ENCODE data around the gene PTPRN2.

The PTPRN2 gene

DNA sequence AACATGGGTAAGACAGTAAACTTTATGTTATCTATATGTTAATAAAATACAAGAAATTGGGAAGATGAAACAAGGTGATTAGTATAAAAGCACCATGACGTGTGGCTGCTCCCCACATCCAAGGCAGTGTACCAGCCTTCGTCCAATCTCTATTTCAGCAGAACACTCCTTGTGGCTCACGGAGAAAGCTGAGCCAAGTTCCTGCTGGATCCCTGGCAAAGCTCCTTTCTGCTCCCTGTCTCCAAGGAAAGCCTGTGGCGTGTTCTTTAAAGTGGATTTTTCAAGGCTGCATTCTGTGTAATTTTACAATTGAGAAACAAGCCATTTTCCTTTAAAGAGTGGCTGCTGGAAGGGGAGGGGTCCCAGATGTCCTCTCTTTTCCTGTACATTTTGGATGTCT lies 467.3 kb downstream of the PTPRN2 start:
- DNase-seq: no peak

DNA sequence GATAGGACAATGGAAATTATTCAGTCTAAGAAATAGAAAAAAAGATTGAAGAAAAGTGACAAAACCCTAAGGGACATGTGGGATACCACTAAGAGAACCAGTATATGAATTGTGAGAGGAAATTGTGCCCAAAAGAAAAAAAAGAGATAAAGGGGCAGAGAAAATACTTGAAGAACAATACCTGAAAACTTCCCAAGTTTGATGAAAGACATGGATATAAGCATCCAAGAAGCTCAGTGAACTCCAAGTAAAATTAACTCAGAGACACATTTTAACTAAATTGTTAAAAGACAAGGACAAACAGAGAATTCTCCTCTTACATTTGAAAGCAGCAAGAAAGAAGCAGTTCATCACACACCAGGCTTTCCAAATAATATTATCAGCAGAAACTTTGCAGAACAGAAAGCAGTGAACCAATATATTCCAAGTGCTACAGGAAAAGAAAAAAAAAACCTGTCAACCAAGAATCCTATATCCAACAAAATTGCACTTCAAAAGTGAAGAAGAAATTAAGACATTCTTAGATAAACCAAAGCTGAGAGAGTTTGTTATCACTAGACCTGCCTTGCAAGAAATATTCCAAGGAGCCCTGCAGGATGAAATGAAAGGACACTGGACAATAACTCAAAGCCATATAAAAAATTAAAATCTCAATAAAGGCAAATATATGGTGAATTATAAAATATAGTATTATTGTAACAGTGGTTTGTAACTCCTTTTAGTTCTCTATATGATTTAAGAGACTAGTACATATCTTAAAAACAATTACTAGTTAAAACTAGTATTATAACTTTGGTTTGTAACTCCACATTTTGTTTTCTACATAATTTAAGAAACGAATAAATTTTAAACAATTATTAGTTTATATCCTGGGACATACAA lies 470.0 kb downstream of the PTPRN2 start:
- DNase-seq: no peak

DNA sequence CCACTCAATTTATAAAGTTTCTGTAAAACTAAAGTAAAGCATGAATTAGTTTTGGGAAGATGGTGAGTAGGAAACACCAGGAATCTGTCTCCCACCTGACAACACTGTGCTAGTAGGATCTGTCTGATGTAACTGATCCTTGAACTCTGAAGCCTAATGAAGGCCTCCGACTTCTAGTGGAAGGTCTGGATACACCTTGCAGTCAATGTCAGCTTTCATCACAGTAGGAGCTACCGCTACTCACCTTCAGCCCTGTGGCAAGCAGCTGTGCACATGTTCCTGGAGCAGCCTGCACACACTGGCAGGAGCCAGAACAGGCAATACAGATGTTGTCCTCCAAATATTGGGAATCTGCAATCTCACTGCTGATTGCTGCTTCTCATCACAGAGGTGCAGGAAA lies 471.4 kb downstream of the PTPRN2 start:
- DNase-seq: no peak

DNA sequence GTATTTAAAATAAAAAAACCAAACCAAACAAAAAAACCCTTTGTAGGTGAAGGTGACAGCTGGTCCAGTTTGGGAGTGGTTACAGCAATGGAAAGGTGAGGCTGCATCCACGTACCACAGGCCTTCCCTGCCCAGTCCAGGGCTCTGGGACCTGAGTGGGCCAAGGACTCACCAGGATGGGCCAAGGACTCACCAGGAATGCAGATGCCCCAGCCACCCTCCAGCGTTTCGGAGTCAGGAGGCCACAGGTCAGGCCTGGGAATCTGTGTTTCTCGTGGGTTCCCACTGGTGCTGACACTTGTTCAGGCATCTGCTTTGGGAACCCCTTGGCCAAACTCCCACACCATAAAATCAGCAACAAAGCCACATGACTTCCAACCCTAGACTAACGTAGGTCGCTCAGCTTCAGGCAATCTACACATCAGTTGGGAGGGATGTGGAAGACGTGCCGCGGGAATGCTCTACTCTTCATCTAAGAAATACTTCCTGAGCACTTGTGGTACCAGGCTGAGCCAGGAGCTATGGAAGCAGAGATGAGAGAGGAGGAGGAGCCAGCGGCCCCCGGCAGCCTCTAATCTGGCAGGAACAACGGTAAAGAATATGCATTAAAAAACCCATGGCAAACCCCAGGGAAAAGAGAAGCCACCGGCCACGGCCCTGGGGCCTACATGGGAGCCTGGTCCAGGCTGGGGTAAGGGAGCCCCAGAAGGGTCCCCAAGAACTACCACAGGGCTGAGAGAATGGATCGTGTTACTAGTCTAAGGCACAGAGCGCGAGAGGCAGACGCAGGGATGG lies 473.4 kb downstream of the PTPRN2 start:
- DNase-seq: no peak

DNA sequence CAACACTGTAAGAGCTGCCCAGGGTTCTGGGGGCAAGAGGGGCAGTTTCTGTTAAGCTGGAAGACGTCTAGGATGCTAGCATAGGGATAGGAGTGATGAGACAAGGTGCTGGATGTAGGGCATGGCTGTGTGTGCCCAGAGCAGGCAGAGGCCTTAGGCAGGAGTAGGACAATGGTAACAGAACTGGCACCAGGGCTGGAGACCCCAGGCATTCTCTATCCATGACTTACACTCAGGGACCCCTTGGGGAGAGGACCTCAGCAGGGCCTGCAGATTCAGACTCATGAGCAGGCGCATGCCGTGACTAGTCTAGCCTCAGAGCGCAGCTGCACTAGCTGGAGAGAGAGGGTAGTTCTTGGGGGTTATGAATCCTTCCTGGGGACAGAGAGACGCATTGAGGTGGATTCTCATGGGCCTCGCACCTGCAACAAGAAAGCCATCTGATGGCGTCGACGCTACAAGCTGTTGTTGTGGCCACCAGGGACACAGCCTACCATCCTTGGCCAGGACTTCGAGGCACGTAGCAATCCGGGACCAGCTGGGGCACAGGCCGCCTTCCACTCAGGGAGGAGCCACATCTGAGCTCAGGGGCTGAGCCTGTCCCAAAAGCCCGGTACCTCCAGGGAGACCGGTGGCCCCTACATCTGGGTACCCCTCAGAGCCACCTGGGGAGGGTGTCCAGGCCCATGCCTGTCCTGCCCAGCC lies 474.1 kb downstream of the PTPRN2 start:
- DNase-seq: no peak

DNA sequence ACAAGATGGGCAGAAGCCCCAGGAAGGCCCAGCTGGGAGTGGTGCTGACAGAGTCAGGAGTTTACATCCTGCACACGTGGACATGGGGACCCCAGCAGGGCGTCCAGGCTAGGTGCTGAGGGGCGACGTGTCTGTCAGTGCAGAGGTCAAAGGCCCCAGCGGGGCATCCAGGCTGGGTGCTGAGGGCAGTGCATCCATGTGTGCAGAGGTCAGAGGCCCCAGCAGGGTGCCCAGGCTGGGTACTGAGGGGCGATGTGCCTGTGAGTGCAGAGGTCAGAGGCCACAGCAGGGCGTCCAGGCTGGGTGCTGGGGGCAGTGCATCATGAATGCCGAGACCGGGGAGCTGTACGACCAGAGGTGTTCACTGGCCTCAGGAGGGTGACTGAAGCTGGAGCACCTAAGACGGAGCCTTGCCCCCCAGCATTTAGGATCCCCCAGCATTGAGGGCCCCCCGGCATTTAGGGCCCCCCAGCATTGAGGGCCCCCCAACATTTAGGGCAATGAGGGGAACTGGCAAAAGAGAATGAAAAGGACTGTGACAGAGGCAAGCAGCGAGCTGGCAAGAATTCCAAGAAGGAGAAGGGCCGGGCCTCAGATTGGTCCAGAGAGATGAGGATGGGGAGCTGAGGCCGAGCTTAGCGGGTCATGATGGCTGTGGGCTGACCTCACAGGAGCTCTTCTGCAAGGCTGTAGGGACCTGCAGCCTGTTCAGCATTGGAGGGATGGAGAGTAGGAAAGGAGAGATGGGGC lies 474.9 kb downstream of the PTPRN2 start:
- no peak for DNase-seq

DNA sequence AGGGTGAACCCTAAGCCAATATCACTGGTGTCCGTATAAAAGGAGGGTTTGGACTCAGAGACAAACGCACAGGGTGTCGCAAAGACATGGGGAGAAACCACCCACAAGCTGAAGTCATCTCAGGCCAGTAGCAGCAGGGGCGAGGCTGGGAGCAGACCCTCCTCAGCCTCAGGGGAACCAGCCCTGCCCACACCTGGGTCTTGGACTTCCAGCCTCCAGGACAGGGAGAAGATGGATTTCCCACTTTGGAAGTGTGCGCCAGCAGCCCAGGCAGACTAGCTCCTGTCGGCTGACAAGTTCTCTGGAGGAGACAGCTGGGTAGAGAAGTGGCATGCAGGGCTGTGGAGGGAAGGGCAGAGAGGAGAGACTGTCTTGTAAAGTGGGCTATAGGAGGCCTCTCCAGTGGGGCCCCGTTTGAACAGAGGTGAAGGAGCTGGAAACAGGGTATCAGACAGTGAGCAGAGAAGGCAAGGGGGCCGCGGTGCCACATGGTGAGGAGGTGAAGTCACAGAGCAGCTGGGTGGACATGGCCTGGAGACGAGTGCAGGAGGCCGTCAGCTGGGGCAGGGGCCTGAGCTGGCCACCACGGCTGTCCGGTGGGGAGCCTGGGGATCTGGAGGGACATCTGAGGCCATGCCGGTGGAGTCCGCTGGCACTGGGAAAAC lies 475.6 kb downstream of the PTPRN2 start:
- DNase-seq: no peak

DNA sequence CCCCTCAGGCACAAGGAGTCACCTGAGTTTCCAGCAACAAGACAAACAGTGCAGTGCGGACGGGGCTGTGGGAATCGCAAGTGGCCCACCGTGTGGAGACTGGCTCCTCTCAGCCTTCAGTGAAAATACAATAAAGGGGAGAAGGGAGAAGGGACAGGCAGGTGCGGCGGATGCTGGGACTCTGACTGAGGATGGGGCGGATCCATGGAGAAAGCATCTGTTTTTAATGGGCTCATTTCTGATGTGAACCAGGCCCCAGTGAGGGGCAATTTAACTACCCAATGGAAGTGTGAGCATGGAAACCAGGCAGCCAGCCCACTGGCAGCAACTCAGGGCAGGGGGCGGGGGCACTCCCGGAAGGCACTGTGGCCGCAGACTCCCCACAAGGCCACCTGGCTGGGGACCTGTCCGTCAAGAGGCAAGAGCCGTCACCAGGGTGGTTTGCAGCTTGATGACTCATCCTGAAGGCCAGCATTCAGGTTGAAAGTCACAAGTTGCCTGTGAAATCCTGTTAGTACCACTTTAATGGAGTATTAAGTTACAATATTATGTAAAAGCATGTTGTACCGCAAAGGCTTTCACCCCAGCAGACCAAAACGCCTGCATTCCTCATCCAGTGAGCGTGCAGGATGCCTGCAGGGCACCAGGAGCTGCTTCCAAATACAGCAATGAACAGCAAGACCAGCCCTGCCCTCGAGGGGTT lies 476.4 kb downstream of the PTPRN2 start:
- DNase-seq: no peak

DNA sequence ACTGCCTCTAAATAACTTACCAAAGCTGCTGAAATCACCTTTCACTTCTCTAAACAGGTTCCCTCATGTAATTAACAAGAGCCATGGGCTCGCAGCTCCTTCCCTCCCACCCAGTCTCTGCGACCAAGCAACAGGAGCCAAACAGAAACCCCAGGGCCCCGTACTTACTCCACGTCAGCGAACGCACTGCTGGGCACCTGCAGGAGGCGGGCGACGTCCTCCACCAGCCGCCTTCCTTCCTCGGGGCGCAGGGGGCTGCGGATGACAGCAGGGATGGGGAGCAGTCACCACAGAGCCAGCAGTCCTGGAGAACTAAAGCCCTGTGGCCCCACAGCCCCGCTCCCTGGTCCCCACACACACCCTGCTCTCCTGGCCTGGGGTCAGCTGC lies 477.0 kb downstream of the PTPRN2 start:
- no peak for DNase-seq

DNA sequence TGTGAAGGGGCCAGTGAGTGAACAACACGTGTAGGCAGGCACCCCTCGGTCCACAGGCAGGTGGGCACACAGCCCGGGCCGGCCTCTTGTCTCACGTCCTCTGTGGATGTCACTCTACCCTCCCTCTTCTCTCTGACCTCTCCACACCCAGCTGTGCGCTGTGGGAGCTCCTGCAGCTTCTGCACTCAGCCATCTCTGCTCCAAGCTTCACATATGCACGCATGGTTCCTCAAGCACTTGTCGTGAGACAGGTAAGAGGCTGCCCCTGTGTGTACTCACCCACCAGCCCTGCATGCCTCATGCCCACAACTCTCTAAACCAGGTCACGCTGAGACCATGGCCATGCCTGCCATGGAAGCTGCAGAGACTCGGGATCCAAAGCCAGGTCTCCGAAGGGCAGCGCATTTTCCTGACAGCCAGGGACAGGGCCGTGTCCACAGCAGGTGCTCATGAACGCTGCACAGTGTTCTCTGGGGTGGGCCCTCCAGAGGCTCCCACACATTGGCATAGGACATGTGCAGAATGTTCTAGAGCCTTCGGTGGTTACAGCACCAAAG lies 477.5 kb downstream of the PTPRN2 start:
- DNase-seq: no peak

DNA sequence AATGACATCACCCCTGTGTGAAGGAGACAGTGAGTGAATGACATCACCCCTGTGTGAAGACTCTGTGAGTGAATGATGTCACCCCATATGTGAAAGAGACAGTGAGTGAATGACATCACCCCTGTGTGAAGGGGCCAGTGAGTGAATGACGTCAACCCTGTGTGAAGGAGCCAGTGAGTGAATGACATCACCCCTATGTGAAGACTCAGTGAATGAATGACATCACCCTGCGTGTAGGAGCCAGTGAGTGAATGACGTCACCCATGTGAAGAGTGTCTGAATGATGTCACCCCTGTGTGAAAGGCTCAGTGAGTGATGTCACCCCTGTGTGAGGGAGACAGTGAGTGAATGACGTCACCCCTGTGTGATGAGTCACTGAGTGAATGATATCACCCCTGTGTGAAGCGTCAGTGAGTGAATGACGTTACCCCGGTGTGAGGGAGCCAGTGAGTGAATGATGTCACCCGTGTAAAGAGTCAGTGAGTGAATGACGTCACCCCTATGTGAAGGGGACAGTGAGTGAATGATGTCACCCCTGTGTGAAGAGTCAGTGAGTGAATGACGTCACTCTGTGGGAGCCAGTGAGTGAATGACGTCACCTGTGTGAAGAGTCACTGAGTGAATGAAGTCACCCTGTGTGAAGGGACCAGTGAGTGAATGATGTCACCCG lies 478.1 kb downstream of the PTPRN2 start:
- DNase-seq: no peak

DNA sequence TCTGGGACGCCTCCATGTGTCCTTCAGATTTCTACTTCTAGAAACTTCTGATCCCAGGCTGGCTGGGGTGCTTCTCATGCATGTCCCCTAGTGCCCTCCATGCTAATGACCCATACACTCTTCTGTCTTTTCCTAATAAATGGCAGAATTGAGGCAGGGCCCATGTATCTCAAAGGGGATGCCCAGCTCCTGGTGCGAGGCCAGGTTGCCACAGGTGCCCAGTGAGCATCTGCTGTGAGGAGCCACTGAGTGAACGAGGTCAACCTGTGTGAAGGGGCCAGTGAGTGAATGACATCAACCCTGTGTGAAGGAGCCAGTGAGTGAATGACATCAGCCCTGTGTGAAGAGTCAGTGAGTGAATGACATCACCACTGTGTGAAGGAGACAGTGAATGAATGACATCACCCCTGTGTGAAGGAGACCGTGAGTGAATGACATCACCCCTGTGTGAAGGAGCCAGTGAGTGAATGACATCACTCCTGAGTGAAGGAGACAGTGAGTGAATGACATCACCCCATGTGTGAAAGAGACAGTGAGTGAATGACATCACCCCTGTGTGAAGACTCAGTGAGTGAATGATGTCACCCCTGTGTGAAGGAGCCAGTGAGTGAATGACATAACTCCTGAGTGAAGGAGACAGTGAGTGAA lies 478.9 kb downstream of the PTPRN2 start:
- no peak for DNase-seq

DNA sequence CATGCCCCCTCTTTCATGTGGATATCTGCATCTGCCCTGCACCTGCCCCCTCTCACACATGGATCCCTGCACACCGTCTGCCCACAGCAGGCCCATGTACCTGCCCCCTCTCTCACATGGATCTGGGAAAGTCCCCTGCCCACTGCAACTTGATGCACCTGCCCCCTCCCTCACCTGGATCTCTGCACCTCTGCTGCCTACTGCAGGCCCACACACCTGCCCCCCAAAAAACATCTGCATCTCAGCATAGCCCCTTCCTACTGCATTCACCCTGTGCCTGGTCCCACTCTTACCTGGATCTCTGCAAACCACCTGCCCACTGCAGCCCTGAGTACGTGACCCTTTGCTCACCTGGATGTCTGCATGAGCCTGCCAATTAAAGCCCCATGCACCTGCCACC lies 479.8 kb downstream of the PTPRN2 start:
- no peak for DNase-seq

DNA sequence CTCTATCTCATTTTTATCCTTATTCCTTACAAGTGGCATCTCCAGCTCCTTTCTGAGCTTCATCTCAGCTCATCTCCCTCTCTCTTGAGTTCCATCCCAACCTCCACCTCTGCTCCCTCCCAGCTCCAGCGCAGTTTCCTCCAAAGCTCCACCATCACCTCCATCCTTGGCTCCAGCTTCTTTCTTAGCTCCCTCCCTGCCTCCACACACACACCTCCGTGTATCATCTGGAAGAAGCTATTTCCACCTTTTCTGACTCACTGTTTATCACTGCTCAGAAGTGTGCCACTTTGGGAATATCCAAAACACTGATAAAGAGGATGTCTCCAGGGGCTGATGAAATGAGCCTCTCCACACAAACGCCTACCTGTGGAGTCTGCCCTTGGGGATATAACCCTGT lies 481.4 kb downstream of the PTPRN2 start:
- no peak for DNase-seq

DNA sequence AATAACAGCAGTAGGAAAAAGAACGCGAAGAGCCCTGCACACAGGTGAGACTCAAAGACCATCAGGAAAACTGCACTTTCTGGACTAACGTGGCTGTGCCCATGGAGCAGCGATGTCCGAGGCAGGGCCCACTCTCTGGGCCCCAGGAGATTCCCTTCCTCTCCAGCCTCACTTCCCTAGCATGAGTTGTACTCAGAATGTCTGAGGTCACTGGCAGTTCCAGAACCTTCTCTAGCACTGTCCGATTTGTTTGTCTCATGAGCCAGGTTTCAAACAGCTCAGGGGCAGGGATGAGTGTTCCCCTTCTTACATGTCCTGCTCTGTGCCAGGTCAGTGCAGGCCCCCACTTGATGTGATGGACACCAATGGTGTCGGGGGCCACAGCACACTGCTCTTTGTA lies 484.2 kb downstream of the PTPRN2 start:
- DNase-seq: no peak

DNA sequence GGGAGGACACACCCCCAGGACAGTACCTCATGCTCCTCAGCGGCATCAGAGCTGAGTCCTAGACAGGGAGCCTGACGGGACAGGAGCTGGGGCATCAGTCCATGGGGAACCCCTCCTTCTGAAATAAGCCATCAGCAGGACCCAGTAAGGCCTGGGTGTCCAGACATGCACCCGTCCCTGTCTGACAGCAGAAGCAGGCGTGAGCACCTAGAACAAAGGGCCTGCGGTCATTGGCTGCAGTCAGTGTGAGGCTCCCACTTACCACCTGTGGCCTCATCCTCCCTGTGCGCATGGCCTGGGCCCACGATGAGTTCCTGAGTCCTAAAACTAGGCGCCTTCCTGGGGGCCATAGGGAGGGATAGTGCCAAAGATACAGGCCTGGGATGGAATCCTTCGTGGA lies 484.7 kb downstream of the PTPRN2 start:
- DNase-seq: no peak

DNA sequence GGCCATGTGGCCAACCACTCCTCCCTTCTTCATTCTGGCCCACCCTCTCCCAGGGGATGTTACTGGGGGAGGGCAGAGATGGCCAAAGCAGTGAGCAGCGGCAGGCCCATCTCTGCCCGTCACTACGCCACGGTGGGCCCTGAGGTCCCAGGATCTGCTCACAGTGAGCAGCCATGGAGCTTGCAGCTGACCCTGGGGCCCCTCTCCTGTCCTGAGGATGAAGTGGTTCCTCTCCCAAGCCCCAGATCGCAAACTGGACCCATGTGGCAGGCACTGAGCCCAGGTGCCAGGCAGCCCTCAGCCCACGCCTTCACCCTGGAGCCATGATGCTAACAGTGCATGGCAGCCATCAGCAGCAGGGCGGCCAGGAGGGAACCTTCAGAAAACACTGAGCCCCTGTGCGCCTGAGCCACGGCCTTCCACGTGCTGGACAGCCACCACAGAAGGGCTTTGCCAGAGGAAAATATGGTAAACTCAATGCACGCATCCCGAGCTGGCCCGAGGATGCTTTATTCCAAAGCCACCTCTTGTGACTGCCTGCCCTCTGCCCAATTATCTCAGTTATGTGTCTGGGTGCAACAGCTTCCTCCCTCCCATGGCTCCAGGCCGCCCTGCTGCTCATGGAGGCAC lies 485.7 kb downstream of the PTPRN2 start:
- no peak for DNase-seq

DNA sequence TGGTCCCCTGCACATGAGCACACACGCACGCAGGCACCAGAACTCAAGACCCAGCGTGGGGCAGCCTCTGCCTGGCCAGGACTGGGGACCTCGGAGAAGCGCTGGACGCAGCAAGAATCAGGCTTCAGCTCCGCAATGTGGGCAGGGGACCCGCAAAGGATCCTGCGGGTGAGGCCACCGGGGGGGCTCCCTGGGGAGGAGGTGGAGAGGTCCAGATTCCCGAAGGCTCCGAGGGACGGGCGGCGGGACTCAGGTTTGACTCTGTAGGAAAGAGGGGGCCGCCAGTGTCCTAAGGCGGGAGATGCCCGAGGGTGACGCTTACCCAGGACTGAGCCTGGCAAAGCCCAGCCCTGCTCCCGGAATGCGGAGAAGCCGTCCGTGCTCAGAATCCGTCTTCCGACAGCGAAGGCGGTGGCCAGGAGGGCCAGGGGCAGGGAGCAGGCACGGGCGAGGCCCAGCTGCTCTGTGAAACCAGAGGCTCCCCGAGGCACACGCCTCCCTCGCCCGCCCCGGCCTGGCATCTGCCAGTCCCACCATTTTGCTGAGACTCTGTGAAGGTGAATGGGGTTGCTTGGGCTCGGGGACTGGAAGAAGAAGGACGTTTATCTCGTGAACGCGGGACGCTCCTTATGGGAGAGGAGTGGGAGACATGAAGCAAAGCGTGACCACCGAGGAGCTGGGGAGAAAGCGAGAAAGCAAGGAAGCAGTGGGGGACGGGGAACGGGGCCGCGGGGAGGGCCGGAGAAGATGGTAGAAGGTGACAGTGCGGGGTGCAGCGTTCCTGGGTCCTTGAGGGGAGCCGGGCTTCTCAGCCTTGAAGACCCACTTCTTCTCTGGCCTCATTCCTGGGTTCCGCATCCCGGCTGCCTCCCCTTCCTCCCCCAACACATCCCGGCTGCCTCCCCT lies 489.2 kb downstream of the PTPRN2 start:
- no peak for DNase-seq

Measured in NCI-H2171 (cell line).